ENCODE measurements around the gene TCEA2. TPM values are rescaled to one million over a fixed set of nuclear protein-coding genes. Genes with fewer than 3 reads are reported as not detected.

TCEA2 gene
- total RNA-seq, 1 donor from 2014 or later = 8.4 TPM

- H3K27me3 ChIP-seq (ENCODE audit: control insufficient read depth in 3 of 3, insufficient read depth in 3 of 3, low read length in 3 of 3) = peaks cover 37 to 67% (median 38%) of the 10 kb centered on the region in 3 donors
- H3K9me3 ChIP-seq (ENCODE audit: control insufficient read depth in 3 of 3, low read length in 3 of 3) = no peaks in the 10 kb centered on the region
- peaks cover 0 to 2% (median 0%) of the 10 kb centered on the region in 3 donors for H3K4me1 ChIP-seq (ENCODE audit: control insufficient read depth in 3 of 3, insufficient read depth in 3 of 3, low read length in 3 of 3)
- no peaks in the 10 kb centered on the region for H3K36me3 ChIP-seq (ENCODE audit: control insufficient read depth in 3 of 3, insufficient read depth in 3 of 3, low read length in 3 of 3)
- H3K27ac ChIP-seq (ENCODE audit: low read depth, low read length) = no peak within 1 kb of the TSS
- no peak within 1 kb of the TSS for H3K4me3 ChIP-seq (ENCODE audit: low read length in 3 of 3)
- H3K9ac ChIP-seq (ENCODE audit: low read depth in 1 of 3, low read length in 3 of 3) = no peak within 1 kb of the TSS
These were observed 44.2 kb downstream of the TCEA2 start, which contains the start of gene NPBWR2 for GRCh38 chr20:64106981-64107735. Gene NPBWR2, minus strand, starts transcription at chr20:64107565. Its CDS starts 734 bp downstream, at chr20:64106831.

GRCh38 chr20:64107736-64108457, 44.9 kb downstream of the TCEA2 start:
- H3K36me3 ChIP-seq (ENCODE audit: control insufficient read depth in 3 of 3, insufficient read depth in 3 of 3, low read length in 3 of 3) = no peaks in the 10 kb centered on the region
- H3K4me3 ChIP-seq (ENCODE audit: low read length in 3 of 3) = no peak overlapping the region
- H3K4me1 ChIP-seq (ENCODE audit: control insufficient read depth in 3 of 3, insufficient read depth in 3 of 3, low read length in 3 of 3) = no peaks in the 10 kb centered on the region
- H3K9ac ChIP-seq (ENCODE audit: low read depth in 1 of 3, low read length in 3 of 3) = no peak overlapping the region
- no peak overlapping the region for H3K27ac ChIP-seq (ENCODE audit: low read depth, low read length)
- no peaks in the 10 kb centered on the region for H3K9me3 ChIP-seq (ENCODE audit: control insufficient read depth in 3 of 3, low read length in 3 of 3)
- peaks cover 33 to 61% (median 34%) of the 10 kb centered on the region in 3 donors for H3K27me3 ChIP-seq (ENCODE audit: control insufficient read depth in 3 of 3, insufficient read depth in 3 of 3, low read length in 3 of 3)

GRCh38 chr20:64108731-64109681, 46.0 kb downstream of the TCEA2 start:
- Histone ChIP-seq H3K27me3 (ENCODE audit: control insufficient read depth in 3 of 3, insufficient read depth in 3 of 3, low read length in 3 of 3) (peaks cover 25 to 50% (median 25%) of the 10 kb centered on the region in 3 donors), H3K27ac (ENCODE audit: low read depth, low read length) (no peak overlapping the region), H3K36me3 (ENCODE audit: control insufficient read depth in 3 of 3, insufficient read depth in 3 of 3, low read length in 3 of 3) (no peaks in the 10 kb centered on the region), H3K4me1 (ENCODE audit: control insufficient read depth in 3 of 3, insufficient read depth in 3 of 3, low read length in 3 of 3) (no peaks in the 10 kb centered on the region), H3K9ac (ENCODE audit: low read depth in 1 of 3, low read length in 3 of 3) (no peak overlapping the region), H3K9me3 (ENCODE audit: control insufficient read depth in 3 of 3, low read length in 3 of 3) (no peaks in the 10 kb centered on the region), H3K4me3 (ENCODE audit: low read length in 3 of 3) (no peak overlapping the region)

GRCh38 chr20:64109831-64110391, 46.9 kb downstream of the TCEA2 start:
- no peaks in the 10 kb centered on the region for H3K4me1 ChIP-seq (ENCODE audit: control insufficient read depth in 3 of 3, insufficient read depth in 3 of 3, low read length in 3 of 3)
- H3K9me3 ChIP-seq (ENCODE audit: control insufficient read depth in 3 of 3, low read length in 3 of 3) = no peaks in the 10 kb centered on the region
- H3K9ac ChIP-seq (ENCODE audit: low read depth in 1 of 3, low read length in 3 of 3) = no peak overlapping the region
- H3K4me3 ChIP-seq (ENCODE audit: low read length in 3 of 3) = no peak overlapping the region
- H3K27me3 ChIP-seq (ENCODE audit: control insufficient read depth in 3 of 3, insufficient read depth in 3 of 3, low read length in 3 of 3) = peaks cover 22 to 44% (median 22%) of the 10 kb centered on the region in 3 donors
- H3K36me3 ChIP-seq (ENCODE audit: control insufficient read depth in 3 of 3, insufficient read depth in 3 of 3, low read length in 3 of 3) = no peaks in the 10 kb centered on the region
- H3K27ac ChIP-seq (ENCODE audit: low read depth, low read length) = no peak overlapping the region

- Histone ChIP-seq H3K9ac (ENCODE audit: low read depth in 1 of 3, low read length in 3 of 3) (no peak overlapping the region), H3K27me3 (ENCODE audit: control insufficient read depth in 3 of 3, insufficient read depth in 3 of 3, low read length in 3 of 3) (peaks cover 19 to 41% (median 22%) of the 10 kb centered on the region in 3 donors), H3K9me3 (ENCODE audit: control insufficient read depth in 3 of 3, low read length in 3 of 3) (no peaks in the 10 kb centered on the region), H3K4me1 (ENCODE audit: control insufficient read depth in 3 of 3, insufficient read depth in 3 of 3, low read length in 3 of 3) (no peaks in the 10 kb centered on the region), H3K4me3 (ENCODE audit: low read length in 3 of 3) (no peak overlapping the region), H3K27ac (ENCODE audit: low read depth, low read length) (no peak overlapping the region), H3K36me3 (ENCODE audit: control insufficient read depth in 3 of 3, insufficient read depth in 3 of 3, low read length in 3 of 3) (no peaks in the 10 kb centered on the region)
These were observed 47.5 kb downstream of the TCEA2 start for GRCh38 chr20:64110411-64111068.

- no peak overlapping the region for H3K4me3 ChIP-seq (ENCODE audit: low read length in 3 of 3)
- H3K27ac ChIP-seq (ENCODE audit: low read depth, low read length) = no peak overlapping the region
- H3K9me3 ChIP-seq (ENCODE audit: control insufficient read depth in 3 of 3, low read length in 3 of 3) = no peaks in the 10 kb centered on the region
- H3K9ac ChIP-seq (ENCODE audit: low read depth in 1 of 3, low read length in 3 of 3) = no peak overlapping the region
- H3K27me3 ChIP-seq (ENCODE audit: control insufficient read depth in 3 of 3, insufficient read depth in 3 of 3, low read length in 3 of 3) = peaks cover 10 to 38% (median 12%) of the 10 kb centered on the region in 3 donors
- H3K36me3 ChIP-seq (ENCODE audit: control insufficient read depth in 3 of 3, insufficient read depth in 3 of 3, low read length in 3 of 3) = no peaks in the 10 kb centered on the region
- no peaks in the 10 kb centered on the region for H3K4me1 ChIP-seq (ENCODE audit: control insufficient read depth in 3 of 3, insufficient read depth in 3 of 3, low read length in 3 of 3)
These were observed 49.0 kb downstream of the TCEA2 start for GRCh38 chr20:64111841-64112641.

GRCh38 chr20:64112691-64113443, 49.9 kb downstream of the TCEA2 start:
- Histone ChIP-seq H3K9ac (ENCODE audit: low read depth in 1 of 3, low read length in 3 of 3) (no peak overlapping the region), H3K36me3 (ENCODE audit: control insufficient read depth in 3 of 3, insufficient read depth in 3 of 3, low read length in 3 of 3) (no peaks in the 10 kb centered on the region), H3K4me3 (ENCODE audit: low read length in 3 of 3) (no peak overlapping the region), H3K27ac (ENCODE audit: low read depth, low read length) (no peak overlapping the region), H3K9me3 (ENCODE audit: control insufficient read depth in 3 of 3, low read length in 3 of 3) (no peaks in the 10 kb centered on the region), H3K4me1 (ENCODE audit: control insufficient read depth in 3 of 3, insufficient read depth in 3 of 3, low read length in 3 of 3) (no peaks in the 10 kb centered on the region), H3K27me3 (ENCODE audit: control insufficient read depth in 3 of 3, insufficient read depth in 3 of 3, low read length in 3 of 3) (peaks cover 6 to 30% (median 10%) of the 10 kb centered on the region in 3 donors)

- Histone ChIP-seq H3K9me3 (ENCODE audit: control insufficient read depth in 3 of 3, low read length in 3 of 3) (no peaks in the 10 kb centered on the region), H3K27me3 (ENCODE audit: control insufficient read depth in 3 of 3, insufficient read depth in 3 of 3, low read length in 3 of 3) (peaks cover 3 to 25% (median 10%) of the 10 kb centered on the region in 3 donors), H3K36me3 (ENCODE audit: control insufficient read depth in 3 of 3, insufficient read depth in 3 of 3, low read length in 3 of 3) (no peaks in the 10 kb centered on the region), H3K4me1 (ENCODE audit: control insufficient read depth in 3 of 3, insufficient read depth in 3 of 3, low read length in 3 of 3) (no peaks in the 10 kb centered on the region), H3K4me3 (ENCODE audit: low read length in 3 of 3) (no peak overlapping the region), H3K9ac (ENCODE audit: low read depth in 1 of 3, low read length in 3 of 3) (no peak overlapping the region), H3K27ac (ENCODE audit: low read depth, low read length) (no peak overlapping the region)
These were observed 50.4 kb downstream of the TCEA2 start for GRCh38 chr20:64113444-64113775.

All from skeletal muscle tissue (tissue), 4 donors.